Measurements from ENCODE around the gene APPL1. TPM values are rescaled to one million over a fixed set of nuclear protein-coding genes. Genes with fewer than 3 reads are reported as not detected.

The APPL1 gene
- total and polyA plus RNA-seq, 2 of the 4 experiments (the other 2 are of a cell fraction), result 9.6 to 46.2 TPM

DNA sequence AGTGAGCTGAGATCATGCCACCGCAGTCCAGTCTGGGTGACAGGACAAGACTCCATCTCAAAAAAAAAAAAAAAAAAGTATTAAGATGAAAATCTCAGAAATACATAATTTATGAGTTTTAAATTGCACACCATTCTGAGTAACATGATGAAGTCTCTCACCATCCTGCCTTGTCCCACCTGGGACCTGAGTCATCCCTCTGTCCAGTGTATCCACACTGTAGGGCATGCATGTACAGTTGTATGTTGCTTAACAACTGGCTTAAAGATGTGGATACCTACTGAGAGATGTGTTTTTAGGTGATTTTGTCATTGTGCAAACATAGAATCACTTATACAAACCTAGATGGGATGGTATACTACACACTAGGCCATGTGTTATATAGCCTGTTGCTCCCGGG, 47.9 kb downstream of the APPL1 start:
- Histone ChIP-seq H3K9ac (ENCODE audit: low read depth, low read length) (no peak overlapping the region), H3K79me1 (ENCODE audit: low read depth in 1 of 2, low read length in 2 of 2) (no peaks in the 10 kb centered on the region), H3K23ac (ENCODE audit: low read depth, low read length) (no peak overlapping the region), H4K91ac (ENCODE audit: insufficient read depth, low read depth, low read length) (no peak overlapping the region), H3K9me3 (ENCODE audit: control insufficient read depth, insufficient read depth, low read length) (peaks cover 3% of the 10 kb centered on the region; the same call in 1 of the 2 replicates), H2BK20ac (ENCODE audit: low read depth, low read length) (no peak overlapping the region), H2BK15ac (ENCODE audit: low read depth, low read length) (no peak overlapping the region), H3K4ac (ENCODE audit: low read depth, low read length) (no peak overlapping the region), H2BK5ac (ENCODE audit: low read depth, low read length, poor library complexity, severe bottlenecking) (no peak overlapping the region), H3K4me2 (ENCODE audit: low read depth, low read length) (no peak overlapping the region), H4K20me1 (ENCODE audit: insufficient read depth, low read length) (no peaks in the 10 kb centered on the region), H3K4me3 (ENCODE audit: insufficient read depth, low read depth, low read length) (no peak overlapping the region), H3K14ac (replicated peaks; ENCODE audit: low read depth, low read length) (no peak overlapping the region), H3K4me1 (ENCODE audit: control insufficient read depth, insufficient read depth, low read length) (no peaks in the 10 kb centered on the region), H3K9me1 (ENCODE audit: insufficient read depth, low read length) (peaks cover 3% of the 10 kb centered on the region; the same call in 1 of the 2 replicates), H2AFZ (replicated peaks; ENCODE audit: low read length, poor library complexity) (no peak overlapping the region), H4K5ac (ENCODE audit: low read depth, low read length) (no peak overlapping the region), H2BK120ac (ENCODE audit: low read depth, low read length) (no peak overlapping the region), H3K18ac (ENCODE audit: low read depth, low read length) (no peak overlapping the region), H3K27ac (ENCODE audit: insufficient read depth, low read length) (no peak overlapping the region), H4K8ac (ENCODE audit: low read depth in 2 of 2, low read length in 2 of 2) (no peak overlapping the region), H3K56ac (ENCODE audit: extremely low read depth, insufficient read depth, low read length) (no peak overlapping the region), H3K36me3 (ENCODE audit: control insufficient read depth, insufficient read depth, low read length) (peaks cover 4% of the 10 kb centered on the region; the same call in 1 of the 2 replicates), H3K27me3 (ENCODE audit: control insufficient read depth, insufficient read depth, low read length) (no peaks in the 10 kb centered on the region), H2AK5ac (ENCODE audit: low read depth, low read length) (no peak overlapping the region), H2AK9ac (replicated peaks; ENCODE audit: low read depth, low read length, poor library complexity) (no peak overlapping the region)
- WGBS, 2 experiments (ENCODE audit: extremely low coverage in 2 of 2, insufficient read length in 1 of 2), result no CpG with 5 or more reads among the region's 2 CpGs
- POLR2A ChIA-PET (ENCODE audit: unreplicated experiment), result no interaction called here
- in situ Hi-C loops (cut with MboI; ENCODE audit: low sequenced_read_pairs) (no loop called here), intact Hi-C loops (cut with micrococcal nuclease) (no loop called here), dilution Hi-C loops (cut with HindIII; ENCODE audit: low sequenced_read_pairs, unreplicated experiment) (no loop called here)
- no peak for TF ChIP-seq RAD21 (IDR thresholded peaks at IDR 0.05; ENCODE audit: low read length)
- no peak for TF ChIP-seq POLR2A (IDR thresholded peaks at IDR 0.05; ENCODE audit: low read depth, low read length)
- TF ChIP-seq, protein P1, sequence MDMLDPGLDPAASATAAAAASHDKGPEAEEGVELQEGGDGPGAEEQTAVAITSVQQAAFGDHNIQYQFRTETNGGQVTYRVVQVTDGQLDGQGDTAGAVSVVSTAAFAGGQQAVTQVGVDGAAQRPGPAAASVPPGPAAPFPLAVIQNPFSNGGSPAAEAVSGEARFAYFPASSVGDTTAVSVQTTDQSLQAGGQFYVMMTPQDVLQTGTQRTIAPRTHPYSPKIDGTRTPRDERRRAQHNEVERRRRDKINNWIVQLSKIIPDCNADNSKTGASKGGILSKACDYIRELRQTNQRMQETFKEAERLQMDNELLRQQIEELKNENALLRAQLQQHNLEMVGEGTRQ (IDR thresholded peaks at IDR 0.05; ENCODE audit: low read depth, low read length), result no peak
- TF ChIP-seq CHD1 (IDR thresholded peaks at IDR 0.05; ENCODE audit: low read depth, low read length), result no peak
- no peak for TF ChIP-seq SMC3 (IDR thresholded peaks at IDR 0.05; ENCODE audit: low read depth, low read length)
- no peak for TF ChIP-seq MAZ (IDR thresholded peaks at IDR 0.05; ENCODE audit: borderline replicate concordance, low read depth, low read length)
- TF ChIP-seq RCOR1 (IDR thresholded peaks at IDR 0.05; ENCODE audit: insufficient replicate concordance, low read length), result no peak
- TF ChIP-seq BHLHE40 (IDR thresholded peaks at IDR 0.05; ENCODE audit: low read depth, low read length), result no peak
- no peak for TF ChIP-seq NFE2L2 (IDR thresholded peaks at IDR 0.05; ENCODE audit: low read depth, low read length)
- TF ChIP-seq, protein P2, sequence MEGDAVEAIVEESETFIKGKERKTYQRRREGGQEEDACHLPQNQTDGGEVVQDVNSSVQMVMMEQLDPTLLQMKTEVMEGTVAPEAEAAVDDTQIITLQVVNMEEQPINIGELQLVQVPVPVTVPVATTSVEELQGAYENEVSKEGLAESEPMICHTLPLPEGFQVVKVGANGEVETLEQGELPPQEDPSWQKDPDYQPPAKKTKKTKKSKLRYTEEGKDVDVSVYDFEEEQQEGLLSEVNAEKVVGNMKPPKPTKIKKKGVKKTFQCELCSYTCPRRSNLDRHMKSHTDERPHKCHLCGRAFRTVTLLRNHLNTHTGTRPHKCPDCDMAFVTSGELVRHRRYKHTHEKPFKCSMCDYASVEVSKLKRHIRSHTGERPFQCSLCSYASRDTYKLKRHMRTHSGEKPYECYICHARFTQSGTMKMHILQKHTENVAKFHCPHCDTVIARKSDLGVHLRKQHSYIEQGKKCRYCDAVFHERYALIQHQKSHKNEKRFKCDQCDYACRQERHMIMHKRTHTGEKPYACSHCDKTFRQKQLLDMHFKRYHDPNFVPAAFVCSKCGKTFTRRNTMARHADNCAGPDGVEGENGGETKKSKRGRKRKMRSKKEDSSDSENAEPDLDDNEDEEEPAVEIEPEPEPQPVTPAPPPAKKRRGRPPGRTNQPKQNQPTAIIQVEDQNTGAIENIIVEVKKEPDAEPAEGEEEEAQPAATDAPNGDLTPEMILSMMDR (conservative IDR thresholded peaks at IDR 0.05; ENCODE audit: low read depth, low read length), result no peak
- TF ChIP-seq CEBPB (IDR thresholded peaks at IDR 0.05; ENCODE audit: low read depth, low read length), result no peak
- TF ChIP-seq MAFK (IDR thresholded peaks at IDR 0.05; ENCODE audit: low read depth, low read length), result no peak
- TF ChIP-seq, protein P3, sequence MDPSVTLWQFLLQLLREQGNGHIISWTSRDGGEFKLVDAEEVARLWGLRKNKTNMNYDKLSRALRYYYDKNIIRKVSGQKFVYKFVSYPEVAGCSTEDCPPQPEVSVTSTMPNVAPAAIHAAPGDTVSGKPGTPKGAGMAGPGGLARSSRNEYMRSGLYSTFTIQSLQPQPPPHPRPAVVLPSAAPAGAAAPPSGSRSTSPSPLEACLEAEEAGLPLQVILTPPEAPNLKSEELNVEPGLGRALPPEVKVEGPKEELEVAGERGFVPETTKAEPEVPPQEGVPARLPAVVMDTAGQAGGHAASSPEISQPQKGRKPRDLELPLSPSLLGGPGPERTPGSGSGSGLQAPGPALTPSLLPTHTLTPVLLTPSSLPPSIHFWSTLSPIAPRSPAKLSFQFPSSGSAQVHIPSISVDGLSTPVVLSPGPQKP (IDR thresholded peaks at IDR 0.05; ENCODE audit: borderline replicate concordance, low read depth, low read length), result no peak
- no peak for TF ChIP-seq FOS (IDR thresholded peaks at IDR 0.05; ENCODE audit: low read depth, low read length)
- TF ChIP-seq MXI1 (IDR thresholded peaks at IDR 0.05; ENCODE audit: borderline replicate concordance, low read depth, low read length), result no peak
- TF ChIP-seq RFX5 (IDR thresholded peaks at IDR 0.05; ENCODE audit: low read depth, low read length), result no peak
- CTCF ChIA-PET, result no interaction called here
- no TSS peak for BruUV-seq (replicated peaks)
- ATAC-seq (ENCODE audit: low read depth) (no peak), DNase-seq (no peak)

Data from IMR-90 (cell line).